Caki2 (cell line): Measurements from ENCODE around the gene AQP5. TPM values are rescaled to one million over a fixed set of nuclear protein-coding genes. Genes with fewer than 3 reads are reported as not detected.
"Not testable (repeated sequence)": the region's sequence is repeated elsewhere in the genome, so short reads cannot be mapped to it uniquely, and the experiment has no call there.

Experiments used
- DNase-seq: peaks from one replicate; pipeline ENCODE4 v3.0.0-alpha.2; 2015; ENCODE audit warnings: low read depth
- in situ Hi-C: cut with HindIII; loops from 2 replicates; pipeline ENCODE4 v1.10.0; 2016; ENCODE audit warnings: low sequenced_read_pairs, low pct_unique_long_range_greater_than_20kb, mixed read lengths
- total RNA-seq: library from RNA; depleted of rRNA; stranded (reverse); fragments of >200 nt; shearing (Covaris generic); gene quantifications from 2 replicates; pipeline ENCODE4 v1.2.3, GENCODE V29; 2014; ENCODE audit warnings: low replicate concordance; rRNA removed

Gene AQP5
- total RNA-seq, 1 experiment from 2014 or later, result not detected

GRCh38 chr12:49985981-49986380 lies 24.3 kb downstream of the AQP5 start:
- in situ Hi-C loops, result no loop called here
- no peak for DNase-seq

- DNase-seq, in situ Hi-C loops: not testable (repeated sequence)
These were observed 24.8 kb downstream of the AQP5 start for GRCh38 chr12:49986476-49986875.

- no peak for DNase-seq
- in situ Hi-C loops, result no loop called here
These were observed 26.1 kb downstream of the AQP5 start for GRCh38 chr12:49987625-49988303.

- in situ Hi-C loops, DNase-seq: not testable (repeated sequence)
These were observed 27.7 kb downstream of the AQP5 start for GRCh38 chr12:49989400-49989799.

- DNase-seq, result no peak
- in situ Hi-C loops, result no loop called here
These were observed 28.6 kb downstream of the AQP5 start for GRCh38 chr12:49990273-49990672.

- DNase-seq, result no peak
- in situ Hi-C loops, result no loop called here
These were observed 36.8 kb downstream of the AQP5 start for GRCh38 chr12:49998453-49998852.

GRCh38 chr12:50003595-50003994 lies 41.9 kb downstream of the AQP5 start:
- no peak for DNase-seq
- in situ Hi-C loops, result no loop called here

GRCh38 chr12:50004696-50005095 lies 43.0 kb downstream of the AQP5 start:
- DNase-seq, result no peak
- in situ Hi-C loops, result no loop called here

GRCh38 chr12:50005175-50005574 lies 43.5 kb downstream of the AQP5 start:
- in situ Hi-C loops, result no loop called here

GRCh38 chr12:50006280-50006679 lies 44.6 kb downstream of the AQP5 start:
- in situ Hi-C loops, result no loop called here
- no peak for DNase-seq

More at GRCh38 chr12:50005175-50005574, 43.5 kb downstream of the AQP5 start:
- no peak for DNase-seq

- DNase-seq, result peak; percentile 45
- in situ Hi-C loops, result no loop called here
These were observed 45.2 kb downstream of the AQP5 start for GRCh38 chr12:50006754-50007442.

- no peak for DNase-seq
- in situ Hi-C loops, result no loop called here
These were observed 51.9 kb downstream of the AQP5 start for GRCh38 chr12:50013361-50014147.

- in situ Hi-C loops, result no loop called here
- DNase-seq, result no peak
These were observed 52.7 kb downstream of the AQP5 start for GRCh38 chr12:50014342-50014741.

Other genes starting within 250 kb of the AQP5 start
- gene TMBIM6, start 220.3 kb upstream of the AQP5 start, total RNA-seq, result 590 and 628 TPM in 2 replicates
- gene NCKAP5L, start 133.5 kb upstream of the AQP5 start, total RNA-seq, result 5.8 and 7.5 TPM in 2 replicates
- 3.2 and 3.4 TPM in 2 replicates for gene BCDIN3D, start 118.8 kb upstream of the AQP5 start, total RNA-seq
- not detected in 2 replicates for gene FAIM2, start 58.0 kb upstream of the AQP5 start, total RNA-seq
- not detected in 2 replicates for gene AQP2, start 11.1 kb upstream of the AQP5 start, total RNA-seq
- gene AQP6, start 11.1 kb downstream of the AQP5 start, total RNA-seq, result not detected in 2 replicates
- gene RACGAP1, start 63.6 kb downstream of the AQP5 start, total RNA-seq, result 195 and 213 TPM in 2 replicates
- gene ASIC1, start 95.7 kb downstream of the AQP5 start, total RNA-seq, result 0.74 and 5.8 TPM in 2 replicates
- gene SMARCD1, start 123.5 kb downstream of the AQP5 start, total RNA-seq, result 61.0 and 61.9 TPM in 2 replicates
- gene GPD1, start 142.1 kb downstream of the AQP5 start, total RNA-seq, result not detected in 2 replicates
- 74.0 and 127 TPM in 2 replicates for gene COX14, start 150.4 kb downstream of the AQP5 start, total RNA-seq
- gene CERS5, start 205.5 kb downstream of the AQP5 start, total RNA-seq, result 47.1 and 78.6 TPM in 2 replicates